ENCODE data around the gene COL6A3.

The COL6A3 gene

DNA sequence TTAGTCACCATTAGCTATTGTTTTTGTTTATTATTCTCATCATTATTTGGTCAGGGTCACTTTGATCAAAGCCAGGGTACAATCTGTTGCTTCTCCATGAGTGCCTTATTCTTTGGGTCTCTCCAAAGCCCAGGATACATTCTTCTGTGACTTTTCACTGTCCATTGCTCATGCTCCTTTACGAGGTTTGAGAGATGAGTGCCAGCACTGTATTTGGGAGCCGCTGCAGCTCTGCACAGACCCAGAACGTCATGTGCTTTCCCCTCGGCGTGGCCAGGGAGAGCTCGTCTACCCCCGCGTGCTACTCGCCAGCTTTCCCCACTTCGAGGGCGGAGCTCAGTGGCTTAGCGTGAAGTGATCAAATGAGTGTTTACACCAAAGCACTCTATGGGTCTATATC lies 123.7 kb downstream of the COL6A3 start:
- no peak for DNase-seq

DNA sequence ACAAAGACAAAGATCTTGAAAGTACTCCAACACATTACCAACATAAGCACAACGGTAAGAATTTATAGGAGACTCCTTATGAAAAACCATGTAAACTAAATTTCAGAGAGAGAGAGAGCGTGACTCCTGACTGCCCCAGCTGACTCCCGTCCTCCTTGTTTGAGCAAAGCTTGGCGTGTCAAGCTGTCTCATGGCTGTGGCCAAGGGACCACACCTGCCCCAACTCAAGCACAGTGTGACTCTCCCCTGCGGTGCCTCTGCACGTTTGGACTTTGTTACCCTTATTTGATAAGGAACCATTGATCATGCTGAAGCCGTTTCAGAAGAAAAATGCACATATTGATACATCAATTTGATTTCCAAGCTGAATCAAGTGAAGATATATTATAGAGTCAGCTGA lies 124.8 kb downstream of the COL6A3 start:
- no peak for DNase-seq

DNA sequence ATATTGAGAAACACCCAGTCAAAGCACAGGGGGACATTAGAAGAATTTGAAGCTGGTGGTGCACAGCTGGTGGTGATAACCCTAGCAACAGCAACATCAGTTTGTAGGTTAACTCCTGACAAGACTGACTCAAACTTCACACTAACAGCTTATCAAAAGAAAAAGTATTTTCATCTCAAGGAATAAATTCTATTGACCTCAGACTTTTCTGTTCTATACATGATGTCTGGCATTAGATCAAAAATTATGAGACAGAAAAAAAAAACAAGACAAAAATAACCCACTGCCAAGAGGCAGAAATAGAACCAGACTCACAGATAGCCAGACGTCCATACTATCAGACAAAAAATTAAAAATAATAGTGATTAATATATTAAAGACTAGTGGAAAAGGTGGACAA lies 126.1 kb downstream of the COL6A3 start:
- DNase-seq: no peak

DNA sequence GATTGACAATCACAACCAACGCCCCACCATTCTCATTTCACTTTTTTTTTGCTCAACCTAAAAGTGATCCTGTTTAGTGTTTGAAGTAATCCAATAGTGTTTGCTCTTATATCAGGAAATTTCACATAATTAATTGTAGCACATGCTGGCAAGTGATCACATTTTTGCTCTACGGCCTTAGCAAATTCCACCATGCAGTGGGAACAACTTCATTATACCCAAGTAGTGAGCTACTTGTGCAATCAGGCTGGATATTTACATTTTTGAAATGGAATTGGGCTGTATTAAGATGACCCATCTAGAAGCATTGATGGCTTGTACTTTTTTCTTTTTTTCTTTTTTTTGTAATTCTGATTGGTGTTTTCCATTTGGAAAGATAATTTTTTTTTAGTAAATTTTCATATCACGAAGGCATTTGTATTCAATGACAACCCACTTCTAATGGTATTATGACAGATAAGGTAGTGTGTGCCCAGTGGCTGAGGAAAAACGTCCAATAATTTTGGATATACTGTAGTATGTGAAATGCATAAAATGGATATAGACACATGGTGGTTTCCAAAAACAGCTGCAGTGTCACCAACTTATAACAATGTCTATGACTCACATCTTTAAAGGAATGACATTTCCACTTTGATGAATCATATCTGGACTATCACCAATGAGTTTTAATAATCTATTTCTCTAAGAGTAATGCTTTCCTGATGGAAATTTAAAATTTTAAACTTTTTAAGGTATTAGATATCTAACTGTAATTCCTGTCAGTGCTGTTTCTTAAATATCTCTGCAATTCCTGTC lies 130.6 kb downstream of the COL6A3 start:
- DNase-seq: no peak

DNA sequence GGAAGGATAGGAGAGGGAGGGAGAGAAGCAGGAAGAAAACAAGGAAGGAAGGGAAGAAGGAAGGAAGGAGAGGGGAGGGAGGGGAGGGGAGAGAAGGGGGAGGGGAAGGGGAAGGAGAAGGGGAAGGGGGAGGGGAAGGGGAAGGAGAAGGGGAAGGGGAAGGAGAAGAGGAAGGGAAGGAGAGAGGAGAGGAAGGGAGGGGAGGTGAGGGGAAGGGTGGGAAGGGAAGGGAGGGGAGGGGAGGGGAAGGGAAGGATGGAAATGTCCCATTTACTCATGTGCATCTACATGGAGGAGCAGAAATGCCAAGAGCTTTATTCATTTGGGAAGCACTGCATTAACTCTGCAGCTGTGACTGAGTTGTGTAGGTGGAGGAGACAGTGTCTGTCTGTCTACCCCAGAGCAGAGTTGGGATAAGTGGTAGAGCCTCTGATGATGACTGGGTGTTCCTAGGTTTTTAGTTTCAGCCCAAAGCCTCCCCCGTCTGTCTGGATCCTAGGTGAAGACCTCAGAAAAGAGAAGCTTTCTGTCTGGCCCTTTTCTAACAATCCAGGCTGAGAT lies 131.3 kb downstream of the COL6A3 start:
- no peak for DNase-seq

DNA sequence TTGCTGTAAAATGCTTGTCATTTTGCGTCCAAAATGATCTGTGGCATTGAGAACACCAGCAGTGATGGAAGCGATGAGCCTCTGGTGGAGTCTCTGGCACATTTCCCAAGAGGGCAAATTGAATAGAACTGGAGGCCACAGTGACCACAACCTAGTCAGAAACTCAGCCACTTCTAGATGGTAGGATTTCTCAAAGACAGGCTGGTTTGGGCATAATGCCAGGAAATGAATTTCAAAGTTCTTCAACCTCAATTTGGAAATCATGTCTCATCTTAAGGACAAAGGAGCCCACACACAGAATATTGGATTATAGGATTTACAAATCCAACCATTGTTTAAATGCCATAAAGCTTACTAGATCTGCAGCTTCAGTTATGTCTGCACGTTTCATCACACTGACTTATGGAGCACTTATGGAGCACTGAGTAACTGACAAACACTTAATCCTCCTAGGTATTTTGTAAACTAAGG lies 132.1 kb downstream of the COL6A3 start:
- DNase-seq: no peak

DNA sequence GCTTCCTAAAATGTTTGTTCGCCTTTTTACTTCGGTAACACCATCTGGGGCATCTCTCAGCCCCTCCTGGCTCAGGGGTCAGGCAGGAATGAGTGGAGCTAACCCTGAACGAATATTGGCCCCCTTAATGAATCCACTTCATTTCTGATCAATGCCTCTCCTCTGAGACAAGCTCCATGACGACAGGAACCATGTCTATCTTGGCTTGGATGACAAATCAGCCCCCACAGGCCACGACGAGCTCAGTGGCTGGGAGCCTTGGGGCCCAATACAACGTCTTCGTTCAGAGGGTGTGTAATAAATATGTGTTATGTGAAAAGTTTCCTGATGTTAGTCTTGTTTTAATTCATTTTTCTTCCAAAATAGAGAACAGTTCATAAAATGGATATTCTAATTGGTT lies 133.0 kb downstream of the COL6A3 start:
- no peak for DNase-seq

DNA sequence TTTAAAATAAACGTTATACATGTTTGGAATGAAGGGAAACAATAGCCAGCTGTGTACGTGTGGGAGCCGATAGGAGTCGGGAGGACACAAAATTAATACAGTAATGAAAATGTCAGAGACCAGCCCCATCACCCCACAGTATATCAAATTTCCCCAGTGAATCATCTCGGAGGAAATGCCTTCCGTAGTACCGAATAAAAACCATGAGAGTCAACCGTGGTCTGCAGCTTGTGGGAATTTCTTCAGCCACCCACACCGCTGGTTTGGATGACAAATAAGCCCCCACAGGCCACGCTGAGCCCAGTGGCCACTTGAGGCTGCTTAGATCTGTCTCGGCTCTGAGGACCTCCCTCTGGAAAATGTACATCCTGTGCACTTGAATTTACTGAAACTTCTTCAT lies 133.7 kb downstream of the COL6A3 start:
- no peak for DNase-seq

DNA sequence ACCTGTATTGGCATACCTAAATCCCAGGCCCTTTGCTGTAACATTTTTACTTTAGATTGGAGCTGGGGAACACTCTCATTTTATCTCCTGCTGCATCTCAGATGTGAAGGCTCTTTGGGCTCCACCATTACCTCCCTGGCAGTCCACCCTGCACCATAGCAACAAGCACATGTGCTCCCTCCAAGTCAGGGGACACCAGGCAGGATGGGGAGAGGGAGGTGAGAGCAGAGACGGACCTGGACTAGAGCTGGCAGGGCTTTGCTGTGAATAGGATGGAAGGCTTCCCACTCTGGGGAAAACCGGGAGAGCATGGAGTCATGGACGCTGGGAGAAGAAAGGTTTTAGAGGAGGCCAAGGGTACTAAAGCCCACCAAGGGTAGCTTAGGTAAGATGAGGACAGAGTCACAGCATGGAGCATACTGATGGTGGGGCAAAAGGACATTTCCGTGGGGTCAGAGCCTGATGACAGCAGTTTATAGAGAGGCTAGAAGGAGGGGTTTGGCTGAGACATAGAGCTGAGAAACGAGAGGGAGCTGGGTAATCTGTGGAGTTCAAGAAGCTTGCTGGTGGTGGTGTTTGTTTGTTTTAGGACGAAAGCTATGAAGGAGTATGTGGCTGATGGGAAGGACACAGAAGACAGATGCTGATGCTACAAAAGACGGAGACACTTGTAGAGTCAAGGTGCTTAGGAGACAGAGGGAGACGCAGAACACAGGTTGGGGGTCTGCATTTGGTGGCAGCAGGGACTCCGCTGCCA lies 134.8 kb downstream of the COL6A3 start:
- no peak for DNase-seq

DNA sequence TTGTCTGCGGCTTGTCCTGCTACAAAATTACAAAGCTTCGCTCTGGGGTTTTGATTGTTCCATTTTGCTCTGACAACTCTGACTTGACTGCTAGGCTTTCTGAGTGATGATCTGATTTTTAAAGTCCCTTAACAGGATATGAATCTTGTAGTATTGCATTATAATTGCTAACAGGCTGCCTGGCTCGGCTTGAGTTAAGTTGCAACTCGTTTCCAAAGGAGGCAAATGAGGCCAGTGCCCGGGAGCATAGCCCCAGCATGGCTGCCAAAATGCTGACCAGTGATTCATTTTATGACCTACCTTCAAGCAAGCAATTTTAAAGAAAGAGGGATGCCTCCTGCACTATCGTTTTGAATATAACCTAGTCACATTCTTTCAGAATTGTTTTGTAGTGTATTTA lies 135.4 kb downstream of the COL6A3 start:
- DNase-seq: no peak

DNA sequence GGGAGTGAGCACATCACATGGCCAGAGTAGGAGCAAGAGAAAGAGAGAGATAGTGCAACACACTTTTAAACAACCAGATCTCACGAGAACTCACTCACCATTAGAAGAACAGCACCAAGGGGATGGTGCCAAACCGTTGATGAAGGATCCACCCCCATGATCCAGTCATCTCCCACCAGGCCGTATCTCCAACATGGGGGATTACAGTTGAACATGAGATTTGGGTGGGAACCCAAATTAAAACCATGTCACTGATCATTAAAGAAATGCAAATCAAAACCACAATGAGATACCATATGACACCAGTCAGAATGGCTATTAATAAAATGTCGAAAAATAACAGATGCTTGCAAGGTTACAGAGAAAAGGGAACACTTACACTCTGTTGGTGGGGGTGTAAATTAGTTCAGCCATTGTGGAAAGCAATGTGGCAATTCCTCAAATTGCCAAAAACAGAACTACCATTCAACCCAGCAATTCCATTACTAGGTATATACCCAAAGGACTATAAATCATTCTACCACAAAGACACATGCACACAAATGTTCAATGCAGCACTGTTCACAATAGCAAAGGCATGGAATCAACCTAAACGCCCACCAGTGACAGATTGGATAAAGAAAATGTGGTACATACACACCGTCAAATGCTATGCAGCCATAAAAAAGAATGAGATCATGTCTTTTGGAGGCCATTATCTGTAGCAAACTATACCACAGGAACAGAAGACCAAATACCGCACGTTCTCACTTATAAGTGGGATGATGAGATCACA lies 137.1 kb downstream of the COL6A3 start:
- DNase-seq: no peak

Data from activated effector memory CD4-positive, alpha-beta T cell treated with anti-CD3 and anti-CD28 coated beads, Interleukin-2, amount 50 U/mL, for 16 hours (primary cell).